H1 (cell line): ENCODE measurements around the gene URAD.
A peak's percentile ranks its signal among the peaks of the same experiment; 100 is the strongest.

Experiments
- PHF8 ChIP-seq: fragments of 200-600 bp; sonication (generic); conservative IDR thresholded peaks from 2 replicates; pipeline ENCODE4 v1.7.1; 2012; ENCODE audit warnings: low read depth, mild to moderate bottlenecking, inconsistent platforms, low read length, moderate library complexity
- POLR2A ChIP-seq, 2 experiments: IDR thresholded peaks; 1 replicate in 1 of 2; 2 replicates in 1 of 2; pipeline ENCODE4 v1.6.1; 2011; ENCODE audit warnings: low read depth in 2 of 2, low read length in 2 of 2, mild to moderate bottlenecking in 2 of 2; ENCODE audit errors: control extremely low read depth in 1 of 2
- SIX5 ChIP-seq: IDR thresholded peaks from 2 replicates; pipeline ENCODE4 v1.6.1; 2011; ENCODE audit warnings: mild to moderate bottlenecking, low read depth, low read length
- TF ChIP-seq, protein P1 (sequence below), 3 experiments: IDR thresholded peaks; 1 replicate in 2 of 3; 2 replicates in 1 of 3; pipeline versions ENCODE4 v1.5.1 to v1.6.1; 2011; ENCODE audit warnings: low read length in 3 of 3, mild to moderate bottlenecking in 3 of 3, inconsistent platforms in 2 of 3, low read depth in 1 of 3, moderate library complexity in 1 of 3; ENCODE audit not compliant: insufficient read depth in 1 of 3; ENCODE audit errors: control extremely low read depth in 1 of 3
- TF ChIP-seq, protein P2 (sequence below): IDR thresholded peaks from 2 replicates; pipeline ENCODE4 v1.6.1; 2012; ENCODE audit warnings: inconsistent platforms

DNA sequence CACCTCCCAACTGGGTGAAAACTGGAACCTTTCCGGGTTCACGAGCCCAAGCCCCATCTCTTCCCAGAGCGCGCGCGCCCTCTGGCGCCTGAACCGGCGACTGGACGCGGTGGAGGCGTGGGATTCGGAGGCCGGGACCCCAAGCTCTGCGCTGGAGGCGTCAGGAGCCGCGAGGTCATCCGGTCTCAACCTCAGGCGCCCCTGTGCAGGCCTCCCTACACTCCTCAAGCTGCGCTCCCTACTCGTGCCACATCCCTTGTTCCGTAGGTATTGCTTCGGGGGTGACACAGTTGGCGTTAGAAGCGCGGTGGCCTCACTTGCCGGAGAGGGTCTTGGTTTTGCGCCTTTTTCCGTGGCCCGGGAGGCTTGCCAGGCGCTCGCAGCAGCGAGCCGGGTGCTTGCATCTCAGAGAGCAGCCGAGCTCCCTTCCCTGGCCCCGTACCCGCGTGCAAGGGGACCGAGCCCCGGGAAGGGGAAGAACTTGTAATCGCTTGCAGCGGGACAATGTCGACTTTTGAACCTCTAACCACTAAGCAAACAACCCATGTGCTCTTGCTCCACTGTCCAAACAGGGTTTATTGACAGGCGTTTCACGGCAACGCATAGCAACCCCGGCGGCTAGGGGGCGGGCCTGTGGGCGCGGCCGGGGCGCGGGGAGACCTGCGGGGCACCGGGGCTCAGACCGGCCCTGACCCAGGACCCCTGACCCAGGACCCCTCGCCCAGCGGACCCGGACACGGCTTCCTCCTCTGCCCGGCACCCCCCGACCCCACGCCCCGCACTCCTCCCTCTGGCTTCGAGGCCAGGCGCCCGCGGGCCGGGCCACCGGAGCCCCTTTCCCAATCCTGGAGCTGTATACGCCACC lies 27.9 kb downstream of the URAD start:
- TF ChIP-seq, protein P1, sequence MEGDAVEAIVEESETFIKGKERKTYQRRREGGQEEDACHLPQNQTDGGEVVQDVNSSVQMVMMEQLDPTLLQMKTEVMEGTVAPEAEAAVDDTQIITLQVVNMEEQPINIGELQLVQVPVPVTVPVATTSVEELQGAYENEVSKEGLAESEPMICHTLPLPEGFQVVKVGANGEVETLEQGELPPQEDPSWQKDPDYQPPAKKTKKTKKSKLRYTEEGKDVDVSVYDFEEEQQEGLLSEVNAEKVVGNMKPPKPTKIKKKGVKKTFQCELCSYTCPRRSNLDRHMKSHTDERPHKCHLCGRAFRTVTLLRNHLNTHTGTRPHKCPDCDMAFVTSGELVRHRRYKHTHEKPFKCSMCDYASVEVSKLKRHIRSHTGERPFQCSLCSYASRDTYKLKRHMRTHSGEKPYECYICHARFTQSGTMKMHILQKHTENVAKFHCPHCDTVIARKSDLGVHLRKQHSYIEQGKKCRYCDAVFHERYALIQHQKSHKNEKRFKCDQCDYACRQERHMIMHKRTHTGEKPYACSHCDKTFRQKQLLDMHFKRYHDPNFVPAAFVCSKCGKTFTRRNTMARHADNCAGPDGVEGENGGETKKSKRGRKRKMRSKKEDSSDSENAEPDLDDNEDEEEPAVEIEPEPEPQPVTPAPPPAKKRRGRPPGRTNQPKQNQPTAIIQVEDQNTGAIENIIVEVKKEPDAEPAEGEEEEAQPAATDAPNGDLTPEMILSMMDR (IDR thresholded peaks at IDR 0.05; ENCODE audit: control extremely low read depth in 1 of 3, insufficient read depth in 1 of 3, low read depth in 1 of 3, low read length in 3 of 3): peak in 2 of 3 experiments; percentile 81 to 83; a peak in 3 of 4 replicates
- TF ChIP-seq, protein P2, sequence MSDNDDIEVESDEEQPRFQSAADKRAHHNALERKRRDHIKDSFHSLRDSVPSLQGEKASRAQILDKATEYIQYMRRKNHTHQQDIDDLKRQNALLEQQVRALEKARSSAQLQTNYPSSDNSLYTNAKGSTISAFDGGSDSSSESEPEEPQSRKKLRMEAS: peak; percentile 69; the same call in 1 of the 2 replicates
- TF ChIP-seq PHF8 (no peak), SIX5 (no peak), POLR2A (IDR thresholded peaks at IDR 0.05; ENCODE audit: control extremely low read depth in 1 of 2, low read depth in 2 of 2, low read length in 2 of 2) (no peak)
